GM19324 (cell line): ENCODE data around the gene CDCA5.

Experiments
- ATAC-seq: cut with Tn5 transposase; IDR thresholded peaks from one replicate; pipeline ENCODE4 v1.9.1; 2021; ENCODE audit warnings: mild to moderate bottlenecking, moderate library complexity; ENCODE audit not compliant: unreplicated experiment, low FRiP score

Gene CDCA5

DNA sequence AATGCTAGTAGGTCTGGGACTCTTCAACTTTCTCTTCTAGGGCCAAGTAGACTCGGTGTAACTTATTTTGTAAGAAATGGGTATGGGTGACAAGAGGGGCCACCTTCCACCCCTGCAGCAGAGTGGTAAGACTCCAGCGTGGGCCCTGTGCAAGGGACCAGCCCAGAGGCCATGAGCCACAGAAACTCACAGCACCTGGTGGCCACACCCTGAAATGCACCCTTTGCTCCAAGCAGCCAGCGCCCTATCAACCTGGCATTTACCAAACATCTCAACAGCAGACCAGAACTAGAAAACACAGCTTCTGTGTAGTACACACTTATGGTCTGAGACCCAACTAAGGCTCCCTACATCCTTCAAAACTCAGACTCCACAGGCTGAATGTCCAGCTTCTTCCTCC is 5.7 kb downstream of the CDCA5 start:
- no peak for ATAC-seq

DNA sequence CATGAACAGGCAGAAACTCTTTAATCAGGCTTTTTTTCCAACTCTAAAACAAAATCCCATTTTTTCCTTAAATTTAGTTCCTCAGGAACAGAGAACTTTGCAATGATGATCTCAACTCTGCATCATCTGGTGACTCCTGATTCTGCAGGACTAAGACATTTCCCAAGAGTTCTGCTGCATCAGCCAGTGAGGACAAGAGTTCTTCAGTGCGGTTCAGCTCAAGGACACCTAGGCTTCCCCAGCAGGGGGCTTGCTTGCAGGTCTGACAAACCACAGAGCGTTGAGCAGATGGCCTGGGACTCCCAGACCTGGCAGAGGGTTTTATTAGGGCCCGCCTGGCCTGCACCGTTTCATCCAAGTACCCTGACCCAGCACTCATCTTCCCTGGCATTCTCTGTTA is 6.4 kb downstream of the CDCA5 start:
- no peak for ATAC-seq

DNA sequence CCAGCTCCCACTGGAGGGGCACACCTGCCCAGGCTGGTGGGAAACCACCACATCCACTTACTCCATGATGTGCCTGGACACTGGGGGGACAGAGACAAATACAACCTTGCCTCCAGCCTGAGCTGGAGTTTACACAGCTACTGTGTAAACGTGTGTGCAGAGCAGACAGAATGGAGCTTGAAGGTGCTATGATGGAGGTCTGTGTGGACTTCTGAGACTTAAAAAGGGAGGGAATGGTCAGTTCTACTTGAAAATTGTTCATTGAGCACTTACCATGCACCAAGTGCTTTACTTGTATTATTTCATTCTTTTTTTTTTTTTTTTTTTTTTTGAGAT is 11.2 kb downstream of the CDCA5 start:
- ATAC-seq, result no peak

DNA sequence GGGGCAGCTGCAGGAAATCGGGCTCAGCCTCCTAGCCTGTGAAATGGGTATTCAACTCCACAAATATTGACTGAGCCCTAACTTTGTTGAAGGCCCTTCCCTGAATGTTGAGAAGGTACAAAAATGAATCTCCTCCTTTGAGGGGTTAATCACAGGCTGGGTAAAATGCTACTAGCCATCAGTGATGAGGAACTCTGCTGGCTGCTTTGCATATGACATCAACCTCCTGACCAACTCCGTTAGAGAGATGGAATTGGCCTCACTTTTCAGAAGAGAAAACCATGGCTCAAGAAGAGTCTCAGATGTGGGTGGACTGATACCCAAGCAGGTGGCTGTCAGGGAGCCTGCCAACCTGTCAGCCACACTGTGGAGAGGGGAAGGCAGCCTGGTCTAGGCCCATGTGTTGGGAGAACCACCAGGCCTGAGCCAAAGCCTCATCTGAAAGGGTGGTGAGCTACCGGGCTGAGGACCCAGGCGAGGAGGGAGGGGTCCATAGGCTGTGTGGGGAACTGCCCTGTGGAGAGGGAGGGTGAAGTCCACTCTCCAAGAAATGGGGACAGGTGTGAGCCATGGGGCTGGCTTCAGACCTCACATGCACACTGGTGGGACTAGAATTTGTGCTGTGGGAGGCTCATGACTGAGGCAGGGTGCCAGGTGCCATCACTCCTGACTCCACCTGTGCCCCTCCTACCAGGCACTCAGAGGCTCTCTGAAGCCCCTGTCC is 11.8 kb downstream of the CDCA5 start:
- no peak for ATAC-seq

DNA sequence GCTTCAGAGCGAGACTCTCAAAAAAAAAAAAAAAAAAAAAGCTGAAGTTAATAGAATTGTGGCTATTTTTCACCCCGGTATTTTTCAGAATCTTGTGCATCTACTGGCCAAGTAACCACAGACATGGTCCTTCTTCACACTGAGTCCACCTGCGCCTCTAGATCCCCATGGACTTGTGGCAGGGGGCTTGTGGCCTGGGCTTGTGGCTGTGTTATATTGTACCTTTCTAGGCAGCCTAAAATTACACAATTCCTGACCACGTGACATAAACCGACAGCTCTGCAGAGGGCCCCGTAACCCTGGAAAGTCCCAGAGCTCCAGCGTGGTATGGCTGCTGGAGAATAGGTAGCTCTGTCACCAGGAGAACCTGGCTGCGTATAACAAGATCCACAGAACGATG is 14.6 kb downstream of the CDCA5 start:
- no peak for ATAC-seq

DNA sequence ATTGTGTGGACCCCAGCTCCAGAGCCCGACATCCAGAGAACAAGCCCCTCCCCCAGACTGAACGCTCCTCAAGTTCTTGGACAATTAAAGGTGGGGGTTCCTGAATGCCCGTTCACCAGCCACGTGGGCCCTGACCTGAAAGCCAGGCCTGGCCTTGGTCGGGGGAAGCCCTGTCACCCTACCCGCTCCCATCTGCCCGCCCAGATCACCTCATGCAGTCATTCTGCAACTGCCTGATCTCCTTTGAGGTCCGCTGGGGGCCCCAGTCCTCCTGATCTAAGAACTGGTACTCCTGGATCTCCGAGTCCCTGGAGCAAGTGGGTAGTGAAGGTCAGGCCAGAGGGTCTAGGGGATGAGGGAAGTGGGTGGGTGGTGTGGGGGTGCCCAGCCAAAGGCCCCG is 16.4 kb downstream of the CDCA5 start:
- ATAC-seq, result no peak

DNA sequence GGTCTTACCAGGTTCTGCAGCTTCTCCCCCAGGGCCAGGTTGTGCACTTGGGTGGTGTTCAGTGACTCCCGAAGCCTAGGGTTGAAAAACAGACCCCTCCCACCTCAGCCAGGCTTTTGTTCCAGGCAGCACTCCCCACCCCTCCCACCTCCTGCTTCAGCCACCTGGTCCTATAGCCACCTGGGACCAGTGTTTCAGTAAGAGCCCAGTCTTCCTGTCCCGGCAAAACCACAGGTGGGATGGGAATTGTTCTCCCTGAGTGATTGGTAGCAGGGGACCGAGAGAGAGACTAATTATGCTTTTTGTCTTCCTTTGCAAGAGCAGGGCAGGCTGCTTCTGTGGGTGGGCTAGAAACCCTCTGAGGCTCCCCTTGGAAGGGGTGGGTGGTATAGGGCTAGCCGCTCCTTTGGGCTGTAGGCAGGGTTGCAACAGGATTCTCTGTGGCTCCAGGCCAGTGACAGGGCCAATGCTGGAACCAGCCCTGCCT is 17.0 kb downstream of the CDCA5 start:
- no peak for ATAC-seq

DNA sequence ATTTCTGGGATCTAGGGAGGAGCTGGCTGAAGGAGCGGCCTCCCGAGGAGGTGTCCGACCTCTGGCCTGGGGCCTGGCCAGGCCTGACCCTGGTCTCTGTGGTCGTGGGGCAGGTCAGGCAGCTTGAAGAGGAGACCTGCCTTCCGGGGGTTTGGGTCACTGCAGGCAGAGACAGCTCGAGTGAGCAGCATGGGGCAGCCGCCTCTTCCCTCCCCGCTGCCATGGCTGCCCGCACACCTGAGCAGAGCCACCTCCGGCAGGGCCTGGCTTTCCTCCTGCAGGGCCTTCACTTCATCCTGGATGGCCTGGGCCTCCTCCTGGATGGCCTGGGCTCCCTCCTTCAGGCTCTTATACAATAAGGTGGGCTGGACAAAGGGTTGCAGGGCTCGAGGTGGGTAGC is 17.5 kb downstream of the CDCA5 start:
- ATAC-seq, result no peak

DNA sequence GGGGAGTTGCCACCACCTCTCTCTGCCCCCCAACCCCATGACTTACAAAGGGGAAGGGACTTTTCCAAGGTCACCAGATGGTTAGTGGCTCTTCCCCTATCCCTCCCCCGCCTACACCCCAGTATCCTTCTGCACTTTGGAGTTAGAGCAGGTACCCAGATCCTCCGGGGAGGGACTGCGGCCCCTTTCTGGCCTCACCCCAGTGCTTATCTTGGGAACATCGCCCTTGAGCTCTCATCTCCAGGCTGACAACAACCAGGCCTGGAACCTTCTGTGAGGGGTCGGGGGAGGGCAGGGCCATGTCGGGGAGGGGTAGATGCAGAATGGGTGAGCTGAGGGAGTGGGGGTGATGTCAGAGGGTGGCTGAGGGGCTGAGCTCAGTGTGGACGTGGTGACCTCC is 18.0 kb downstream of the CDCA5 start:
- ATAC-seq, result no peak

DNA sequence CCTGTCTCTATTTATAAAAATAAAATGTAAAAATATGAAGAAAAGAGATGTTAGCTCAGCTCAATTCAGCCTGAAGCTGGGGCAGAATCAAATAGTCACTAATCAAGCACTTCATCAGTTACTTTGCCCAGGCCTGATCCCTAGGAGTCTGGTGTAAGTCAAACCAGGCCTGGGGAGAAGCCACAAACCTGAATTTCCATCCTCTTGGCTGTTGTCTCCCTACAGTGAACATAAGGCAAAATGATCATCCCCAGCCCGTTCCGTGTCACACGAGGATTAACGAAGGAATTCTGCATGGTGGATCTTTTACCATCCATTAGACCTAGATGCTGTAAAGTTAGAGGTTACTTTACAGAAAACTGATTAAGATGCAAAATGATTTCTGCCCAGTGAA is 19.0 kb downstream of the CDCA5 start:
- ATAC-seq, result no peak

DNA sequence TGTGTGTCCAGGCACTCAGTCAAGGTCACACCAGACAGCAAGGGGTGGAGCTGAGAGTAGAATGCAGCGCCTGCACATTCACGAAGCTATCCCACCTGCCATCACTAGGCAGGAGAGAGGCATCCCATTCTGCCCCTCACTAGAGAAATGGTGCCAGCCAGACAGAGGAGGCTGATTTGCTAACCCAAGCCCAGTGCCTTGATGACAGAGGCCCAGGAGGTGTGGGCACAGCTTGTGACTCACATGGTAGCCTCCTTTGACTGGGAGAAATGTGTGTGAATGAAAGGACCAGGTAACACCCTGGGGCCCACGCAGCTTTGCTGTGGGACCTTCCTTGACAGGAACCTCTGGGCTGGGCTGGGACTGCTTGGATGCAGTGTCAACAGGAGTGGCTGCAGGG is 20.3 kb downstream of the CDCA5 start:
- ATAC-seq, result no peak

DNA sequence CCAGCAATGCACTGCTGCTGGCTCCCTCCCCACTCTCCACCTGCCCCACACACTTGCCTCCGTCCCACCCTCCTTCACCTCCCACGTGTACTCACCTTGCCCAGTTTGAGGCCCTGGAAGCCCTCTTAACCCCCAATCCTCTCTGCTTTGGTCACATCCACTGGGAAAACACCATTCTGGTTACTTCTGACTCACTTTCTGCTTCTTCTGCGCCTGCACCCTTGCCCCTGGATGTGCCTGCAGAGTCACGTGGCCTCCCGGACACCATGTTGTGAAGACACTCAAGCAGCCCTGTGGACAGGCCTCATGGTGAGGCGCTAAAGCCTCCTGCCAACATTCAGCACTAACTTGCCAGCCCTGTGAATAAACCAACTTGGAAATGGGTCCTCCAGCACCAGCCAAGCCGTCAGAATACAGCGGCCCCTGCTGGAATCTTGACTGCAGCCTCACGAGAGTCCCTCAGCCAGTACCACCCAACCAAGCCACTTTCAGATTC is 22.9 kb downstream of the CDCA5 start:
- ATAC-seq, result no peak

DNA sequence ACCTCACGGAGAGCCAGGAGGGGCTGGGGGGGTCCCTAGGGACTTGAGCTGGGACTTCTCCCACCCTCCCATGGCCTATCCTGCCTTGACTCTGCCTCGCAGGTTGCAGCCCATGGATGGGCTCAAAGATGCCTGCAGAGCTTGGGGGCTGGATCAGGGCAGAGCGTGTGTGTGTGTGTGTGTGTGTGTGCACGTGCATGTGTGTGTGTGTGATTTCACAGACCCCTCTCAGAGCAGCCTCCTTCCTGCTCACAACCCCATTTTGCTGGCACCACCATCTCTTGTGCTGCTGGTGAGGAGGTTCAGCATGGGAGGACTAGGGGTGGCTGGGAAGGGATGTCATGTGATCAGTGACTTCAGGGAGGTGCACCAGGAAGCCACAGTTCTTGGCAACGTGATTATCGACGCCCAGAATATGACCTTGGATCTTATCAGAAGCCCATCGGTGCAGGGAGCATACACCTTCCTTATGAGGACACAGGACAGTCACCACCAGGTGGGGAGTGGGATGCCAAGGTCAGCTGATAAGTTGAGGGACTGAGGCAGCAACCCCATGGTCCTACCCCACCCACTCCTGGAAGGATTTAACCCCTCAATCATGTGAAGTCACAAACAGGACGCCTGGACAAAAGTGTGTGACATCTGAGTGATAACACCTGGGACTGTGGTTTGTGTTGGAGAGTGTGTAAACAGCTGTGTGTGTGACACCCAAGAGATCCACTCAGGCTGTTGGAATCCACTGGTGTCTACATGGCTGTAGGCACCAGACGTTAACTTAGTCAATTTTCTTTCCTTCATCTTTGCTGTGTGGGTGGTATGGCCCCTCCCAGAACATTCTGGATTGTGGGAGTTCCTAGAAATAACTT is 23.6 kb downstream of the CDCA5 start:
- no peak for ATAC-seq

DNA sequence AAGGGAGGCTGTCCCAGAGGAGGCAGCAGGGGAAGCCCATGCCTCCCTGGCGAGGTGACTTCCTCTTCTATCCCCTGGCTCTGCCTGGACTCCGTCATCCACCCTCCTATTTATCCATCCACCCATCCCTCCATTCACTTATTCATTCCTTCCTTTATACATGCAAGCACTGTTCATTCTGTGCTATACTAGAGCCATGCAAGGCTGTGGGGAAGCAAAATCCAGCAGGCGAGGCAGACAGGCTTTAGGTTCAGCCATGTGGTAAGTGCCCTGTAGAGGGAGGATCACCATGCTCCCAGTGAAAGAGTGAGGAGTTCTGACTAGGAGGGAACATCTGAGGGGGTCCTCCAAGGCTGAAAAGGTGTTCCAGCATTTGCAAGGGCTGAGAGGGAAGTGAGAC is 24.3 kb downstream of the CDCA5 start:
- no peak for ATAC-seq

DNA sequence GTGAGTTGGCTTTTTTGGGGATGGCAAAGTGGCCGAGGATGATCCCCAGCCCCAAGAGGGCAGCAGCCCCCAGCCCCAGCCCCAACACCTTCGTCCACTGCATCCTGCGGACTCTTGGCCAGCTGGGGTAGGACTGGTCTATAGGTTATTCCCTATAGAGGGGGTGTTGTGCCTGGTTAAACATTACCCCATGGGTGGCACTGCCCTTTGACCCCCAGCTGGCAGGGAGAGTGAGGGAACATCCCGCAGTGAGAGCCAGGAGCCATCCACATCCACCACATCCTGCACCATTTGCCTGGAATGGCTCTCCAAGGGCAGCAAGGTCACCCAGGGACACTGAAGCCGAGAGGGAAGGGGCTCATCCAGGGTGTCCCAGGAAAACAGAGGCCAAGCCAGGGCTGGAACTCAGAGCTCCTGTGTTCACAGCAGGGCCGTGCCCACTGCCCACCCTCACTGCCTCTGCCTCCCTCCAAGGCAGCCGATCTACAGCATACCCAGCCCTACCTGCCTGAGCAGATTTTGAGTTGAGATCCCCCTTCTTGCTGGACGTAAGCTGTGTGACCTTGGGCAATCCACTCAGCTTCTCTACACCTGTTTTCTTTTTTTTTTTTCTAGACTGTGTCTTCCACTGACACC is 25.3 kb downstream of the CDCA5 start, which contains the start of gene NAALADL1:
Gene NAALADL1, minus strand, starts transcription at position 135 of the 636 bp plus-strand sequence. Its CDS starts 32 bp downstream, at position 103.
- ATAC-seq, result no peak

DNA sequence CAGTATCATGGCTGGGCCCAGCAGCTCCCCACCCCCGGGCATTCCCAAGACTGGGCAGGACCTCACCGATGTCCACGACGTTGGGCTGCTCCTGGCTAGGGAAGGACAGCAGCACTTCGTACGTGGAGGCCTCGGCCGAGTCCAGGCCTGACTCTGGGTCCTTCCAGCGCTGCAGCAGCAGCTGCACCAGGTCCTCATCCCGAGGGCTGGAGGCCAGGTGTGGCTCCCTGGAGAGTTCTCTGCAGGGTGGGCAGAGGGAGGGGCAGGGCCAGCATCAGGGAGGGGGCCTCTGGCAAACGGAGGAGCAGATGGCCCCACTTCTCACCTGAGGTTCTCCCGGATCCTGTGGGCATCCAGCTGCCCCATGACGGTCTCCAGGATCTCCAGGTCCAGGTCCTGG is 25.8 kb downstream of the CDCA5 start:
- no peak for ATAC-seq

DNA sequence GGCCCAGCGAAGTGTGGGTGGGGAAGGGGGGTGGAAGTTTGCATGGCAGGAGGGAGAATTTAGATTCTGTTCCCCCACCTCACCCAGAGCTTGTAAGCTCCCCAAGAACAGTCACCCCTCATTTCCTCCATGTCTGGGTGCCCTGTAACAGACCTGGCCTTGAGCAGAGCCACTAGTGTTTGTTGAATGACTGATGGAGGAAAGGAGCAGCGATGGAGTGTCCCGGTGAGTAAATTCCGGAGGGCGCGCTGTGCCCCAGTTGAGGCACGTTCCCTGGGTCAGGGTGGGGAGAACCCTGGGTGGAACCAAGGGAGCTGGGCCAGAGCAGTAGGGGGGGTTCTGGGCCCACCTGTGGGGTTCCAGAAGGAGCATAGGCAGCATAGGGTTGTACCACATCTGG is 26.3 kb downstream of the CDCA5 start:
- ATAC-seq, result no peak

DNA sequence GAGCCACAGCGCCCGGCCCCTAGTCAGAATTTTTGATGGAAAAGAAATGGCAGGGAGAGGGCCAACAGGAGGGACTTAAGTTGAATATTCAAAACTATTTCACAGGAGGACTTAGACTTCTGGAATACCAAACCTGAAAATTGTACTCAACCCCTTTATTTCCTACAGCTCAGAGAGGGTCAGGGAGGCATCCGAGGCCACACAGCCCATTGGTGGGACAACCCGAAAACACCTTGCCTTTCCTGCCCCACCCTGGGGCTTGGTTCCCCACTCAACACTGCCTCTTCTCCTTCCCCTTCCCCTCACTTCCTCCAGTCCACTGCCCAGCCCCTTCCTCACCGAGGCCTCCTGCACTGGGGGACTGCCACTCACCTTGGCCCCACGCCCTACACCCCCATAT is 26.8 kb downstream of the CDCA5 start:
- no peak for ATAC-seq

DNA sequence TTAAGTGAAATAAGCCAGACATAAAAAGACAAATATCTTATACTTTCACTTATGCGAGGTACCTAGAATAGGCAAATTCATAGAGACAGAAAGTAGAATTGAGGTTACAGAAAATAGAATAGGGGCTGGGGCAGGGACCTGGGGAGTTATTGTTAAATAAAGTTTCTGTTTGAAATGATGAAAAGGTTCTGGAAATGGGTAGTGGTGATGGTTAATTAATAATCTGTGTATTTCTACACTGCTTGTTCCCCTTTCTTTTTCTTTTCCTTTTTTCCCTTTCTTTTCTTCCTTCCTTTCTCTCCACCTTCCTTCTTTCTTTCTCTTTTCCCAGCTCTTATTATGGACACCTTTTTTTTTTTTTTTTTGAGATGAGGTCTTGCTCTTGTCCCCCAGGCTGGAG is 28.3 kb downstream of the CDCA5 start:
- no peak for ATAC-seq

DNA sequence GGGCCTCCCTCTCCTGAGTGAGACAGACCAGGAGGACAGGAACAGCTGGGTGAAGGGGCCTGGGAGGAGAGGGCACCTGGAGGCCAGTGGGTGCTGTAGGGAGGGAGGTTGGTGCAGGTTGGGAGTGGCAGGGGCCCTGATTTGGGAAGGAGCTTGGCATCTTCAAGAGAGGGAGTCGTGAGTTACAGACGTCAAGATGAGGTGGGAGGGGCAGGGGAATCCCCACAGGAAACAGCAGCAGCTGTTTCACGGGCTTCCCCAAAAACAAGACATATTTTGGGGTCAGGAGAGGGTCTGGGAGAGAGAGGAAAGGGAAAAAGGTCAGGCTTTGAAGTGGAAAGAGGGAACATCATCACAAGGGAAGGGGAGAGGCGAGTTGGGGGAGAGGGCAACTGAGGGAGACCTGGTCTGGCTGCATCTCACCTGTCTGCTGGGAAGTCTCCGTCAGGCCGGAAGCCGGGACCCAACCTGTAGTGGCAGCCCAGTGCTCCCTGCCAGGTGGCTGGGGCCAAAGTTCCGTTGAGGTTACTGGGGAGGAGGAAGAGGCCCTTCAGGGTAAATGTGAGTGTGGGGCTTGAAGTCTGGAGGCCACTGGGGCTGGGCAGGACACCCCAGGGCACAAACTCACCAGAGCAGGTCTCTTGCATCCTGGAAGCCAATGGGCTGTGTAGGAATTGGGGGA is 29.9 kb downstream of the CDCA5 start:
- ATAC-seq, result no peak

DNA sequence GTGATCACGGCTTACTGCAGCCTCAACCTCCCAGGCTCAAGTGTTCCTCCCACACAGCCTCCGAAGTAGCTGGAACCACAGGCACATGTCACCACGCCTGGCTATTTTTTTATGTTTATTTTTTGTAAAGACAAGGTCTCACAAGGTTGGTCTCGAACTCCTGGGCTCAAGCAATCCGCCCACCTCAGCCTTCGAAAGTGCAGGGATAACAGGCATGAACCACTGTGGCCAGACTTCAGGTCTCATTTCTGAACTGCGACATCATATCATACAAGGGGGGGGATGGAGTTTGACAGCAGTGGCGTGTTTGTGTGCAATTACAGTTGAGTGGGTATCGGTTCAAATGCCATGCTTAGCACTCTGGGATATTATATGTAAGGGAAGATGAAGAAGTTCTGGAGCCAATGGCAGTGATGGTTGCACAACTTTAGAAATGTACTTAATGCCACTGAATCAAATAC is 32.4 kb downstream of the CDCA5 start:
- ATAC-seq, result no peak
